Thymus (tissue), 11 donors: Measurements from ENCODE around the gene SCN9A. TPM values are rescaled to one million over a fixed set of nuclear protein-coding genes. Genes with fewer than 3 reads are reported as not detected.

Experiments used
- DNase-seq, 9 donors: peaks; one replicate each; pipeline ENCODE4 v3.0.0-alpha.2; 2013; ENCODE audit warnings: low spot score in 9 of 9, low read depth in 6 of 9, missing footprints in 1 of 9
- H3K27ac ChIP-seq, 2 donors: one replicate each; pipeline ENCODE4 v1.5.1; 2013; ENCODE audit warnings: control low read depth in 1 of 2, low read depth in 1 of 2, low read length in 1 of 2, mild to moderate bottlenecking in 1 of 2, moderate library complexity in 1 of 2
- H3K27me3 ChIP-seq, 2 donors: one replicate each; pipeline ENCODE4 v1.5.1; 2013; ENCODE audit warnings: low read length in 1 of 2; ENCODE audit not compliant: control insufficient read depth in 2 of 2, insufficient read depth in 1 of 2
- H3K36me3 ChIP-seq, 2 donors: one replicate each; pipeline ENCODE4 v1.5.1; 2013; ENCODE audit warnings: low read length in 1 of 2, mild to moderate bottlenecking in 1 of 2, moderate library complexity in 1 of 2; ENCODE audit not compliant: control insufficient read depth in 2 of 2, insufficient read depth in 2 of 2
- H3K4me1 ChIP-seq, 2 donors: one replicate each; pipeline ENCODE4 v1.5.1; 2013; ENCODE audit warnings: low read length in 2 of 2; ENCODE audit not compliant: control insufficient read depth in 2 of 2, insufficient read depth in 2 of 2
- H3K4me3 ChIP-seq, 2 donors: one replicate each; pipeline ENCODE4 v1.5.1; 2013; ENCODE audit warnings: low read length in 2 of 2, control low read depth in 1 of 2, mild to moderate bottlenecking in 1 of 2
- H3K9me3 ChIP-seq, 2 donors: one replicate each; pipeline ENCODE4 v1.5.1; 2013; ENCODE audit warnings: low read length in 1 of 2, mild to moderate bottlenecking in 1 of 2; ENCODE audit not compliant: control insufficient read depth in 2 of 2, insufficient read depth in 1 of 2
- WGBS: extraction: QIAGEN DNeasy Blood & Tissue Kit; methylation state at CpG from one replicate; pipeline ENCODE4 v1.1.7; 2013; 5-methylcytosine and 5-hydroxymethylcytosine counted together
- polyA plus RNA-seq: library from polyadenylated mRNA; stranded (reverse); fragments of 200-250 nt; gene quantifications from one replicate; pipeline ENCODE4 v1.2.3, GENCODE V29; 2013
- total RNA-seq: library from RNA; stranded (reverse); fragments of 120-200 nt; gene quantifications from one replicate; pipeline ENCODE4 v1.2.4, GENCODE V29; 2013
- donor health status: healthy.

The SCN9A gene
- total and polyA plus RNA-seq, 2 donors, result 1.2 to 5.6 TPM

- Histone ChIP-seq H3K27ac (no peak overlapping the region), H3K9me3 (no peaks in the 10 kb centered on the region), H3K4me1 (no peaks in the 10 kb centered on the region), H3K27me3 (no peaks in the 10 kb centered on the region), H3K4me3 (no peak overlapping the region), H3K36me3 (no peaks in the 10 kb centered on the region)
- WGBS, result 98% methylated on average over 3 of the region's 3 CpGs
- no peak for DNase-seq
Observed at GRCh38 chr2:166382448-166382847, 6.7 kb upstream of the SCN9A start.

DNA sequence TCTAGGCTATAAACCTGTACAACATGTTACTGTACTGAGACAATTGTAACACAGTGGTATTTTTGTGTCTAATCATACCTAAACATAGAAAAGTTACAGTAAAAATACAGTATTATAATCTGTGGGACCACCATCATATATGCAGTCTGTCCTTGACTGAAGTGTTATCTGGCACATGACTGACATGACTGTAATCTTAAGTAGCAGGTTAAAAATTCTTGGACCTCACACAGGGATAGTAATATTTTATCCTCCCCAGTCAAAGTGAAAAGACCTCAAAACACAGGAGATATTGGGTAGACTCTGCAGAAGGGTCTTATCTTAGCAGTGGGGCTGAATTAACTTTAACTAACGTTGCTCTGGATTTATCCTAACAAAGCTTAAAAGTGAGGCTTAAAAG, 4.9 kb upstream of the SCN9A start:
- peaks cover 2 to 12% of the 10 kb centered on the region in 2 donors for H3K27me3 ChIP-seq

GRCh38 chr2:166376873-166377272, 1.1 kb upstream of the SCN9A start:
- 89% methylated on average over 2 of the region's 2 CpGs for WGBS
- no peak overlapping the region for H3K4me3 ChIP-seq
- no peaks in the 10 kb centered on the region for H3K36me3 ChIP-seq
- no peaks in the 10 kb centered on the region for H3K9me3 ChIP-seq
- H3K27me3 ChIP-seq, result peaks cover 2 to 12% of the 10 kb centered on the region in 2 donors
- DNase-seq, result no peak
- peaks cover 5 to 19% of the 10 kb centered on the region in 2 donors for H3K4me1 ChIP-seq
- no peak overlapping the region for H3K27ac ChIP-seq

More for the DNA sequence above, 4.9 kb upstream of the SCN9A start:
- no peak for DNase-seq
- no peaks in the 10 kb centered on the region for H3K9me3 ChIP-seq
- H3K4me1 ChIP-seq, result peaks cover 0 to 10% of the 10 kb centered on the region in 2 donors
- H3K36me3 ChIP-seq, result no peaks in the 10 kb centered on the region
- H3K27ac ChIP-seq, result no peak overlapping the region
- H3K4me3 ChIP-seq, result no peak overlapping the region
- 94% methylated on average over 1 of the region's 1 CpG for WGBS

- Histone ChIP-seq H3K4me3 (peak overlapping the region; percentile 65 to 68), H3K4me1 (peaks cover 5 to 19% of the 10 kb centered on the region in 2 donors), H3K27me3 (peaks cover 2 to 12% of the 10 kb centered on the region in 2 donors), H3K36me3 (no peaks in the 10 kb centered on the region), H3K27ac (no peak overlapping the region), H3K9me3 (no peaks in the 10 kb centered on the region)
- DNase-seq, result peak in 1 of 9 donors; percentile 3
- 13% methylated on average over 11 of the region's 11 CpGs for WGBS
Observed at GRCh38 chr2:166376488-166376828, 714 bp upstream of the SCN9A start.

GRCh38 chr2:166375195-166375735, 479 bp downstream of the SCN9A start:
- no peaks in the 10 kb centered on the region for H3K36me3 ChIP-seq
- H3K27me3 ChIP-seq, result peaks cover 2 to 12% of the 10 kb centered on the region in 2 donors
- under 1% methylated on average over 17 of the region's 17 CpGs for WGBS
- DNase-seq, result peak in 4 of 9 donors; percentile 51 to 67 (median 58)
- peak overlapping the region; percentile 65 to 68 for H3K4me3 ChIP-seq
- peak overlapping the region; percentile 21 to 86 for H3K27ac ChIP-seq
- peaks cover 5 to 19% of the 10 kb centered on the region in 2 donors for H3K4me1 ChIP-seq
- no peaks in the 10 kb centered on the region for H3K9me3 ChIP-seq

DNA sequence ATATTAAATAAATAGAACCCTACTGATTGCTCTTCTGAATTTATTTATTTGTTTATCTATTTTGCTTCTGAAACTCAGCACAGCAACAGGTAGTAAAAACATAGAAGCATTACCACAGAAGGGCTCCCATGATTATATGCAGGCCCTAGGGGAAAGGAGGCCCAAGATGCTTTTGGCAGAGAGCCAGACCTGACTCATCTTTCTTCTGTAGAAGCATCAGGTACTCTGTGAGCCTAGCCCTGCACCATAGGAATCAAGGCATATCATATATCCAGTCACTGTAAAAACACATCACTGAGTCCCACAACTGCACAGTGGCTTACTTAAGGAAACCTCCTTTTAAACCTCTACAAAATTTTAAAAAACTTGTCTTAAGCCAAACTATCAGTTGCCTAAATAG, 1.8 kb downstream of the SCN9A start:
- Histone ChIP-seq H3K27me3 (peaks cover 2 to 12% of the 10 kb centered on the region in 2 donors), H3K27ac (no peak overlapping the region), H3K9me3 (no peaks in the 10 kb centered on the region), H3K36me3 (no peaks in the 10 kb centered on the region), H3K4me3 (no peak overlapping the region), H3K4me1 (peaks cover 5 to 19% of the 10 kb centered on the region in 2 donors)
- peak in 5 of 9 donors; percentile 18 to 60 (median 27) for DNase-seq

DNA sequence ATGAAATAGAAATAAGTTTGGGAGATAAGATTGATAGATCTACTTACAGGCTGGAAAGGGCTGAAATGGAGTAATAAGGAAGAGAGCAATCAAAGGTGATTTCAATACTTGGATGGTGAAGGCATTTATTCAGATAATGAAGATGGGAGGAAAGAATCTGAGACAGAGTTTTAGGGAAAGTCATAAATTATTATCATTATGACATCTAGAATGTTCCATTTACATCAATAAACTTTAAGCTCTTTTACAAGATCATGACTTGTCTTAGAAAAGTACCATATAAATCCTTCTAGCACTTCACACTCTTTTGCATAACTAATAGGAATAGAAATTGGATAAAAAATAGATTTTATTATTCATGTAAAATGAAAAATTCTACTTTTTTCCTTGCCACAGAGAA, 2.2 kb downstream of the SCN9A start:
- no peaks in the 10 kb centered on the region for H3K9me3 ChIP-seq
- peaks cover 5 to 19% of the 10 kb centered on the region in 2 donors for H3K4me1 ChIP-seq
- no peak overlapping the region for H3K27ac ChIP-seq
- no peak overlapping the region for H3K4me3 ChIP-seq
- no peaks in the 10 kb centered on the region for H3K36me3 ChIP-seq
- H3K27me3 ChIP-seq, result peaks cover 2 to 12% of the 10 kb centered on the region in 2 donors
- no peak for DNase-seq

GRCh38 chr2:166373105-166373504, 2.6 kb downstream of the SCN9A start:
- Histone ChIP-seq H3K36me3 (no peaks in the 10 kb centered on the region), H3K27ac (no peak overlapping the region), H3K9me3 (no peaks in the 10 kb centered on the region), H3K4me1 (peaks cover 5 to 19% of the 10 kb centered on the region in 2 donors), H3K4me3 (no peak overlapping the region), H3K27me3 (peaks cover 2 to 12% of the 10 kb centered on the region in 2 donors)
- 81% methylated on average over 2 of the region's 2 CpGs for WGBS
- no peak for DNase-seq

- WGBS, result 95% methylated on average over 2 of the region's 2 CpGs
- no peak for DNase-seq
Observed at GRCh38 chr2:166372046-166372445, 3.7 kb downstream of the SCN9A start.

More at GRCh38 chr2:166372046-166372445, 3.7 kb downstream of the SCN9A start:
- H3K9me3 ChIP-seq, result no peaks in the 10 kb centered on the region
- H3K36me3 ChIP-seq, result no peaks in the 10 kb centered on the region
- no peak overlapping the region for H3K27ac ChIP-seq
- peaks cover 5 to 20% of the 10 kb centered on the region in 2 donors for H3K4me1 ChIP-seq
- peaks cover 2 to 11% of the 10 kb centered on the region in 2 donors for H3K27me3 ChIP-seq
- no peak overlapping the region for H3K4me3 ChIP-seq
